ENCODE measurements around the gene TMEM255A. TPM values are rescaled to one million over a fixed set of nuclear protein-coding genes. Genes with fewer than 3 reads are reported as not detected.
"Not testable (repeated sequence)": the region's sequence is repeated elsewhere in the genome, so short reads cannot be mapped to it uniquely, and the experiment has no call there.

The TMEM255A gene
- total RNA-seq = 0.97 TPM
- long read RNA-seq, partial matches to known transcripts = 0 of 1 reads
- long read RNA-seq, other reads (novel, unspliced or antisense) = 1 of 1 reads

DNA sequence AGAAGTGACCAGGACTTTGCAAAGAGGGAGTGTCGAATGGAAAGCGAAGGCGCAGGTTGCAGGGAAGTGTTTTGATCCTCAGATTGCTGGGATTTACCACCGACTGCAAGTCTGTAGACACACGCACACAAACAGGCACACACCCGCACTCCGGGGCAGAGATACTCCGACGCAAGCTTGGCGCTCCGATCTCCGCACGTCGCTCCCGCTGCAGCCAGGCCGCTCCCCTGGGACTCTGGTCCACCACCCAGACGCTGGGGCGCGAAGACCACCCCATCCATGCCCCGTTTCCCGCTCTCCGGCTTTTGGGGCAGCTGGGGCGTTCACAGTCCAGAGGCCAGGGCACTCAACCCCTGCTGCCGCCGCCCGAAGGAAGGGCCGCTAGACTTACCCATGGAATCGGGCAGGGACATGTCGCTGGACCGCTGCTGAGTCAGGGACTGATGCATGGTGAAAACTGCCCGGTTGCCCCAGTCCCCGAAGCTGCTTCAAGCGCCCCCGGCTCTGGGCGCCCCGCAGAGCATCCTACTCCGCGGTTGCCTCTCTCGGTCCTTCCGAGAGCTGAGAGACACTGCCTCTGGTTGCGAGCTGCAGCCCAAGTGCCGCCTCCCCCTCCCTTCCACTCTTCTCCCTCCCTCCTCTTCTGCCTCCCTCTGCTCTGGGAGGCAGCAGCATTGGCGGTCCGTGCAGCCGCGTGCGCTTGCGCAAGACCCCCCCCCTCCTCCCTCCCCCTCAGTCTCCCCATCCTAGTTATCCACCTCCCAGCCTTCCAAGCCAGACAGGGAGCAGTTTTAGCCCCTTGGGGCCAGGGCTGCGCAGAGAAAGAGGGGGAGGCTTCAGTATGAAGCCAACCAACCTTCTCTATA lies at the start of gene TMEM255A:
TSS of gene TMEM255A (minus strand) at position 601 of the 866 bp plus-strand sequence. CDS start at position 449, 152 bp downstream.
- DNase-seq (ENCODE audit: missing footprints) = peak; percentile 58
- intact Hi-C loops (cut with DNase I) = loop anchor here (10.0 kb wide), 1 partner anchor 144 kb away; no protein-coding TSS in a partner anchor
- ATAC-seq = peak; percentile 76

DNA sequence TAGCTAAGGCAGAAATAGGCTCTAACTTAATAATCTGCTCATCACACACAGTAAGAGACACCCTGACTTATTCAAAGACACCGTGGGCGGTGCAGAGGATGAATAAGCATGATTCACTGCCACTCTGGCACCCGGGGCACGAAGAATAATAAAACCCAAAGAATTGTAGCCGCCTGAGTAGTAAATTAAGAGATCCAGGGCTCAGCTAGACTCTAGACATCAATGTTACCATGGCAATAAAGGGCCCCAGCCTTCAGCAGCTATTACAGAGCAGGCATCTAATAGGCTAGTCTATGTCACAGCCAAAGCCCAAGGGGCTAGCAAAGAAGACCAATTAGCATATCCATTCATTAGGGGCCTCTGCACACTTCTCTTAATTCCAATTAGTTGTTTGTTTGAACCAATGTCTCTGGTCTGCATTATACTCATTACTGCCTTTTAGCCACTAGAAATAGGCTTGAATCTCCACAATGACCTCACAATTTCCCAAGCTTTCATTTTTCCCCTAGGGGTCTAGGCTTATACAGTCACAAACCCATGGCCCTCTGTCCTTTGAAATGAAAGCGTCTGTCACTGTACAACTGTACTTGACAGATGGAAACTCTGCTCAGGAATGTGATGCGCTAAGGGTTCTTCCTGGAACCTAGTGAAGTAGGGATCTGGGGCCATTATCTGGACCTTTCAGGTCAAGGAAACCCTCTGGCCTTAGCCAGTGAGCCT lies 47.6 kb upstream of the TMEM255A start:
- DNase-seq (ENCODE audit: missing footprints) (no peak), ATAC-seq (no peak)
- intact Hi-C loops (cut with DNase I) = no loop called here

DNA sequence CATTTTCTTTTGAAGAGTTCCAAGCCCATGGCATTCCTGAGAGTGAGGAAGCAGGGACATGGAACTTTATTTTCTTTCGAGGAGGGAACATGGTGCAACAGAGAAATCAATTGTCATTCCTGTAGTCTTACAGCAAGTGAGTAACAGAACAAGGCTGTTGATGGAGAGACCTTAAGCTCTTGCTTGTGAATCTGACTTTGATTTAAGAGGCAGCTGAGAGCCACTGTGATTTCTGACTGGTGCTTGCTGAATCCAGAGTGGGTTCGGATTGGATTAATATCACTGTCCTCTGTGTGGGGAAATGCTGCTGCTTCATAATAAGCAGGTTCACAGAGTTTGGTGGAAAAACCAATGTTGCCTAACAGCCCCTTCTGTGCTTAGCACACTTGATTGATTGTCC lies 45.9 kb upstream of the TMEM255A start:
- no peak for DNase-seq (ENCODE audit: missing footprints)
- ATAC-seq = no peak
- intact Hi-C loops (cut with DNase I) = no loop called here

DNA sequence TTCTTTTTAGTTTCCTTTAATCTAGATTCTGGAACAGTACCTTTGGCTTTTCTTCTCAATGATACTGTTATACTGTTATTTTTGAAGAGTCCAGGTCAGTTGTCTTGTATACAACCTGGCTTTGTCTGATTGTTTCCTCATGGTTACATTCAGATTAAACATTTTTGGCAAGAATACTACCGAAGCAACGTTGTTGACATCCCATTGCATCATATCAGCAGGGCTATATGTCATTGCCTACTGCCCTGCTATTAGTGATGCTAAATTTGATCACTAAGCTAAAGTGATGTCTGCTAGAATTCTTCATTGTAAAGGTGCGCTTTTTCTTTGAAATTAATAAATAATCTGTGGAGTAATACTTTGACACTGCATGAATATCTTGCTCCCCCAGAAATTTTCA lies 44.8 kb upstream of the TMEM255A start:
- intact Hi-C loops (cut with DNase I) = no loop called here
- ATAC-seq (no peak), DNase-seq (ENCODE audit: missing footprints) (no peak)

DNA sequence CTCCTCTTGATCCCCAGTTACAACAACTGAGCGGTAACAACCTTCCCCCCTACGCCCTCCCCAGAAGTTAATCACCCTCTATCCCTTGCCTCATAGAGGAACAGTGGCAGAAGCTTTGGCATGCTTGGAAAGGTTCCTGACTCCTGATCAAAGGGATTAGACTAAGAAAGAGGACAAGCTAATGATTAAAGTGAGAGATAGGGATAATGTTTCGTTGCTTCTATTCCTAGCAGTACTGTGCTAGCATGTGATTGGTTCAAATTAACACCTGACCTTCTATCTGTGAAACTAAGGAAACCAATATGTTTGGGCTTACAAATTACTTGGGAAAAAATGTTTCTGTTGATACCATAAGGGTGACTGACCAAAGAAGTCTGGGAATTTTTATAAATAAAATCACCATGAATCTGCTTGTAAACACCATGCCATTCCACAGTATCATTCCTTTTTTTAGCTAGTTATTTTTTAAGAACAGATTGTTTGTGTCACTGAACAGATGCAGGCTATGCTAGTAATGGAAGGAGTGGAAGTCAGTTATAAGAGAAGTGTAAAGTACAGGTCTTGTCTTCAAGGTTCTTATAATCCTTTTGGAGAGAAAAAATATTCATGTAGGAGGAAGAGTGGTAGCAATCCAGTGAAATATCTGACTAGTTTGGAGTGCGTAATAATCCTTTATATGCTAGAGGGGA lies 39.3 kb upstream of the TMEM255A start:
- intact Hi-C loops (cut with DNase I) = no loop called here
- ATAC-seq = no peak

DNA sequence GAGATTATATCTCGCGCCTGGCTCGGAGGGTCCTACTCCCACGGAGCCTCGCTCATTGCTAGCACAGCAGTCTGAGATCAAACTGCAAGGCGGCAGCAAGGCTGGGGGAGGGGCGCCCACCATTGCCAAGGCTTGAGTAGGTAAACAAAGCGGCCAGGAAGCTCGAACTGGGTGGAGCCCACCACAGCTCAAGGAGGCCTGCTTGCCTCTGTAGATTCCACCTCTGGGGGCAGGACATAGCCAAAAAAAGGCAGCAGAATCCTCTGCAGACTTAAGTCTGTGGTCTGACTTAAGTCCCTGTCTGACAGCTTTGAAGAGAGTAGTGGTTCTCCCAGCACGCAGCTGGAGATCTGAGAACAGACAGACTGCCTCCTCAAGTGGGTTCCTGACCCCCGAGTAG lies 33.3 kb upstream of the TMEM255A start:
- intact Hi-C loops (cut with DNase I); ATAC-seq; DNase-seq (ENCODE audit: missing footprints): not testable (repeated sequence)

More for the DNA sequence above, 39.3 kb upstream of the TMEM255A start:
- DNase-seq (ENCODE audit: missing footprints) = no peak

DNA sequence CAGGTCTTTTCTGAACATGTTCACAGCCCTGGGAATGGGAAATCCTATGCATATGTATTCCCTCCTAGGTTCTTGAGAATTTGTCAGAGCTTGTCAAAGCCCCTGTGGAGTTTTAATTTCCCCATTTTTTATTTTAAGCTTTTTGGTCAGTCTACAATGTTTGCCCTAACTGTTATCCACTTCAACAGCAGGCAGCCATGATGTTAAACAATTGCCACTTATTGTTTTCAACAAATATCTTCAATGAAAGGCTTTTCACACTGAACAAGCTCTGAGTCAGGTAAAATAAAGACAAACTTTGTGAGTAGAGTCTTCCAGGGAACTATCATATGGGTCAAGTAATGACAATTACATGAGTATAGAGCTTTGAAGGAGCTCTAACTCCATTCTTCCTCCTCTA lies 25.6 kb upstream of the TMEM255A start:
- DNase-seq (ENCODE audit: missing footprints) = no peak
- ATAC-seq = no peak
- intact Hi-C loops (cut with DNase I) = no loop called here

DNA sequence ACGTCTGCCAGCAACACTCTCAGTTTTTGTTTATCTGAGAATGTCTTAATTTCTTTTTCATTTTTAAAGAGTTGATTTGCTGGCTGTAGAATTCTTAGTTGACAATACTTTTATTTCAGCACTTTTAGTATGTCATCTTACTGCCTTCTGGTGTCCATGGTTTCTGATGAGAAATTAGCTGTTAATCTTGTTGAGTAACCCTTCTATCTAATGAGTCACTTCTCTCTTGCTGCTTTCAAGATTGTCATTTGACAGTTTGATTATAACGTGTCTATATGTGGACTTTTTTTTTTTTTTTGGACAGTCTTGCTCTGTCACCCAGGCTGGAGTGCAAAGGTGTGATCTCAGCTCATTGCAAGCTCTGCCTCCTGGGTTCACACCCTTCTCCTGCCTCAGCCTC lies 24.0 kb upstream of the TMEM255A start:
- ATAC-seq = no peak

DNA sequence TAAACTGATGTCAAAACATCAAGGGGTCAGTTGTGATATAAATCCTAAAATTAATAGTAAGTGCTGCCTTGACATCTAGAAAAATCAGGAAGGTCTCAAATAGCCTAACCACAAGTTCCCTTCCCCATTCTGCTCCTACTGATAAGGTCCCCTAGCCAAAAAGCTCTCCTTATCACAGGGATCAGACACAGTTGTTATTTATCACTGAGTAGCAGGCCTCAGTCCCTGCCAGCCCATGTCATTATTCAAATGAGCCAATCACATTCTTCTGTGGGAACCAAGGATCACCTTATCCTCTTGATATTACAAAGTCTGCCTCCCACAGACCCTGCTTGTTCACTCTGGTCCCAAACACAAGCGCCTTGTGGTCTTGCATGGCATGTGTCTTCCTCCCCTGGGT lies 23.3 kb upstream of the TMEM255A start:
- ATAC-seq (no peak), DNase-seq (ENCODE audit: missing footprints) (no peak)
- intact Hi-C loops (cut with DNase I) = no loop called here

More for the DNA sequence above, 24.0 kb upstream of the TMEM255A start:
- DNase-seq (ENCODE audit: missing footprints) = no peak
- intact Hi-C loops (cut with DNase I) = no loop called here

DNA sequence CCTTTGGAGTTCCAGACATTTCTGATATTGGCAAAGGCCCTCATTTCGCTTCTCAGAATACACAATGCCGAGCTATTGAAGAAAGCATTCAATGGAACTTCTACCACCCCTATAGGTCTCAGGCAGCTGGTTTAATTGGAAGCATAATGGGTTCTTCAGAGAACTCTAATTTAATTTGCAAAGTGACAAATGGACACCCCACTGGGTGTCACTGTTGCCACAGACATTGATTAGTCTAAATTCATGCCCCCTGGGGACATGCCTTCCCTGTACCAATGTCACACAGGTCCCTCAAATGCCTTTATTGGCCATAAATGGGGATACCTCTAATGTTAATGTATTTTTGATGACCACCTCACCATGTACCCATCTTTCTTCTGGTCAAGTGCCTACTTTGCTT lies 22.9 kb upstream of the TMEM255A start:
- no peak for ATAC-seq

DNA sequence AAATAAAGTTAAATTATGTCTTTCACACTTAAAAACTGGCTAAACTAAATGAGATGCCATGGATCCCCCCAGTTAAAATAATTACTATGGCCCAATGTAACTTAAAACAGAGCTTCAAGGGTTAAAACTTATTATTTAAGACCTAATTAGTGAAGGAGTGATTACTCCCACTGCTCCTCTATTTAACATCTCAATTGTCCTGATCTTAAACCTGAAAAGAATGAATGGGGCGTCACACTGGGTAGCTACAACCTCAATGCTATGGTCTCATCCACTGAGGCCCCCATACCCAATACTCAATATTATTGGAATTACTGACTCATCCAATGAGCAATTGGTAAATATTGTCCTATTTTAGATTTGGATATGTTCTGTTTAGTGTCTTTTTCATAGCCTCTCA lies 21.1 kb upstream of the TMEM255A start:
- intact Hi-C loops (cut with DNase I) = no loop called here

More for the DNA sequence above, 22.9 kb upstream of the TMEM255A start:
- intact Hi-C loops (cut with DNase I) = no loop called here
- DNase-seq (ENCODE audit: missing footprints) = no peak

DNA sequence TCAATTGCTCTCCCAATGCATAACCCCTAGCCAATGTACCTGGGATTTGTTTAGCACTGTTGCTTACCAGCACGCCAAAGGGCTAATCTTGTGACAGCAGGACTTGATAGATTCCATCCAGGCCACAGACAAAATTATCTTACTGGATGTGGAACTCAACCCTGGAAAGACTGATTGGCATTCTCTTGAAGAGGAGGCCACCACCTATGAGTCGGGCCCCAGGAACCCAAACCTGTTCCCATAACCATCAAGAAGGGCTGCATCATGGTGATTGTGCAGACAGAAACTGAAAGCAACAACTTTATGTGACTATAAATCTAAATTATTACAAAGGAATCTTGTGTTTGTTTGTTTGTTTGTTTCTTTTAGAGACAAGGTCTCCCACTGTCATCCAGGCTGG lies 19.9 kb upstream of the TMEM255A start:
- intact Hi-C loops (cut with DNase I) = no loop called here
- ATAC-seq (no peak), DNase-seq (ENCODE audit: missing footprints) (no peak)

More for the DNA sequence above, 21.1 kb upstream of the TMEM255A start:
- DNase-seq (ENCODE audit: missing footprints) (no peak), ATAC-seq (no peak)

DNA sequence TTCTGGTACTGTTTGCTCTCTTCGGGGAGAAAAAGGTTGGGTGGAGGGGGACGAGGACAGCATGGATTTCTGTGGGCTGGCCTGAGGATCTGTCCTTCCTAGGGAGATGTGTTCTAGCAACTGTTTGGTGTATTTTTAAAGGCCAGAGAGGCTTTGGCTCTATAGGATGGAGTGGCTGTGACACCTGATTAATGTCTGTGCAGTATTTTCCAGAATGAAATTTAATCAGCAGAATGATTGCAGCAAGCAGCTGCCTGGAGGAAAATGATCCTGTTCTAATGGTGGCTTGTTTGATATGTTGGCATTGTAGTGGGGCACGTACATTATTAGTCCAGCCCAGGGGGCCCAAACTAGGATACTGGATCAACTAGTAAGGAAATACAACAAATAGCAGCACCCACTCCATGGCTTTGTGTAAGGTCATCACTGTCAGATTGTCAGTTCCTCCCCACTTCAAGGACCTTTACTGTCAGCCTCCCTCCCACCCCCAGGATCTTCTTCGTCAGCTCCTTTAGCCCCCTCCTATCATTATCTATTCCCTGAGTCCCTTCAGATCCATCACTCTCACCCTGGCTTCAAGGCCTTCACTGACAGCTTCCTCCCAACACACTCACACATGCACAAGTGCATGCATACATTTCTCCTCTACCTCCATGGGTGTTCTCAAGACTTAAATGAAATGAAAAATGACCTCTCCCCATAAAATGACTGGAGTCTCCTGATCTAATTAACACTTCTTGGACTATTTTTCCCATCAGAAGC lies 10.4 kb upstream of the TMEM255A start:
- intact Hi-C loops (cut with DNase I) = no loop called here
- no peak for ATAC-seq

DNA sequence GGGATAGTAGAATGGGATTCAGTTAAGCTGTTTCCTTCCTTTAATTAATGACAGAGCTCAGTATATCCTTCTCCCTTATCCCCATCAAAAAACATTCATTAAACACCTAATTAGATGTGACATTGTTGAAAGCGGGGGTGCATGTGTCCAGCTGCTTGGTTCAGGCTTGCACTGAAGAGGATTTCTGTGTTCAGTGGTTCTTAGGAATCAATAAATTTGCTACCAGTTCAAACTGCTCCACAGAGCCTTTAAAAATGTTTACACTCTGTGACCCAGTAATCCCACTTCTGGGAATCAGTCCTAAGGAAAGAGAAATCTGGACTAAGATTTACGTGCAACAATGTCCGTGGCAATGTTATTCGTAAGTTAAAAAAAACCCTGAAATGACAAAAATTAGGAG lies 7.2 kb upstream of the TMEM255A start:
- intact Hi-C loops (cut with DNase I) = loop anchor here (10.0 kb wide), 1 partner anchor 136 kb away; no protein-coding TSS in a partner anchor
- DNase-seq (ENCODE audit: missing footprints) (no peak), ATAC-seq (no peak)

More for the DNA sequence above, 10.4 kb upstream of the TMEM255A start:
- no peak for DNase-seq (ENCODE audit: missing footprints)

DNA sequence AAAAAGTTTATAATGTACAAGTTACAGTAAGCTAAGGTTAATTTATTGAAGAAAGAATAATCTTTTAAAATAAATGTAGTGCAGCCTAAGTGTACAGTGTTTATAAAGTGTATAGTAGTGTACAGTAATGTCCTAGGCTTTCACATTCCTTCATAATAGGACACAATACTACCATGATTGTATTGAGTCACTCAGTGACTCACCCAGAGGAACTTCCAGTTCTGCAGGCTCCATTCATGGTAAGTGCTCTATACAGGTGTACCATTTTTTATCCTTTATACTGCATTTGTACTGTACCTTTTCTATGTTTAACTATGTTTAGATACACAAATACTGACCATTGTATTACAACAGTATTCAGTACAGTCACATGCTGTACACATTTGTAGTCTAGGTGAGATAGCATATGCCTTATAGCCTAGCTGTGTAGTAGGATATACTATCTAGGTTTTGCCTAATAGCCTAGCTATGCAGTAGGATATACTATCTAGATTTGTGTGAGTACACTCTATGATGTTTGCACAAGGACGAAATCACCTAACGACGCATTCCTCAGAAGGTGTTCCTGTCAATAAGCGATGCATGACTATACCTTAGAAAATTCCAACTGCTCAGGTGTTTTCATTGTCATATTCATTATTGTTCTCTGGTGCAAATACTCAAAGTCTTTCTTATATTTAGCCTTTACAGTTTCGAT lies 5.5 kb upstream of the TMEM255A start:
- DNase-seq (ENCODE audit: missing footprints) (no peak), ATAC-seq (no peak)
- intact Hi-C loops (cut with DNase I) = loop anchor here (10.0 kb wide), 1 partner anchor 138 kb away; no protein-coding TSS in a partner anchor

DNA sequence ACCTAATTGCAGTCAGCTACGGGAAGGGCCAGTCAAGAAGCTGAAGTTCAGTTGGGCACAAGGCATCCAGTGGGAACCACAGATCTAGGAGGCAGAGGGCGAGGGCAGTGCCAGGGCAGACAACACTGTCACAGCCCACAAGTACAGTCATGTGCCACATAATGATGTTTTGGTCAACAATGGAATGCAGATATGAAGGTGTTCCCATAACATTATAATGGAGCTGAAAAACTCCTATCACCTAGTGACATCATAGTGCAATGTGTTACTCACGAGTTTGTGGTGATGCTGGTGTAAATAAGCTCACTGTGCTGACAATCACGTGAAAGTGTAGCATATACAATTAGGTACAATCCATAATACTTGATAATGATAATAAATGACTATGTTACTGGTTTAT lies 4.5 kb upstream of the TMEM255A start:
- DNase-seq (ENCODE audit: missing footprints) (no peak), ATAC-seq (no peak)
- intact Hi-C loops (cut with DNase I) = loop anchor here (10.0 kb wide), 1 partner anchor 139 kb away; no protein-coding TSS in a partner anchor

DNA sequence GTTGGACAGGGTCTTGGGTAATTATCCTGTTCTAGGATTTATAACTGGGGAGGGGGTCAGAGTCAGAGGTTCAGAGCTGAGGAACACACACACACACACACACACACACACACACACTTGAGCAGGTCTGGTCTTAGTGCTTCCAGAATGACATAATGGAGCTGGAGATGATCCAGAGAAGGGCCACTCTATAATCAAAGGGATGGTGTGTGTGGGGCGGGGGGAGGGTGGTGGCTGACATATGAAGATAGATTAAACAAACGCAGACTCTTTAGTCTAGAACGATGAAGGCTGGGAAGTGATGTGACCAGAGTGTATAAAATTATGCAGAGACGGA lies 434 bp upstream of the TMEM255A start:
- DNase-seq (ENCODE audit: missing footprints) (no peak), ATAC-seq (no peak)
- intact Hi-C loops (cut with DNase I) = loop anchor here (10.0 kb wide), 1 partner anchor 143 kb away; no protein-coding TSS in a partner anchor

Data from Right ventricle myocardium inferior (tissue), 1 donor.